Germinal center (tissue), 1 donor: ENCODE results near the gene UBE2R2.
"Not testable (repeated sequence)": the region's sequence is repeated elsewhere in the genome, so short reads cannot be mapped to it uniquely, and the experiment has no call there.

Experiments used
- DNase-seq: peaks from one replicate; pipeline ENCODE4 v3.0.0; 2012; ENCODE audit warnings: mixed read lengths, low spot score

The UBE2R2 gene, protein sequence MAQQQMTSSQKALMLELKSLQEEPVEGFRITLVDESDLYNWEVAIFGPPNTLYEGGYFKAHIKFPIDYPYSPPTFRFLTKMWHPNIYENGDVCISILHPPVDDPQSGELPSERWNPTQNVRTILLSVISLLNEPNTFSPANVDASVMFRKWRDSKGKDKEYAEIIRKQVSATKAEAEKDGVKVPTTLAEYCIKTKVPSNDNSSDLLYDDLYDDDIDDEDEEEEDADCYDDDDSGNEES

DNA sequence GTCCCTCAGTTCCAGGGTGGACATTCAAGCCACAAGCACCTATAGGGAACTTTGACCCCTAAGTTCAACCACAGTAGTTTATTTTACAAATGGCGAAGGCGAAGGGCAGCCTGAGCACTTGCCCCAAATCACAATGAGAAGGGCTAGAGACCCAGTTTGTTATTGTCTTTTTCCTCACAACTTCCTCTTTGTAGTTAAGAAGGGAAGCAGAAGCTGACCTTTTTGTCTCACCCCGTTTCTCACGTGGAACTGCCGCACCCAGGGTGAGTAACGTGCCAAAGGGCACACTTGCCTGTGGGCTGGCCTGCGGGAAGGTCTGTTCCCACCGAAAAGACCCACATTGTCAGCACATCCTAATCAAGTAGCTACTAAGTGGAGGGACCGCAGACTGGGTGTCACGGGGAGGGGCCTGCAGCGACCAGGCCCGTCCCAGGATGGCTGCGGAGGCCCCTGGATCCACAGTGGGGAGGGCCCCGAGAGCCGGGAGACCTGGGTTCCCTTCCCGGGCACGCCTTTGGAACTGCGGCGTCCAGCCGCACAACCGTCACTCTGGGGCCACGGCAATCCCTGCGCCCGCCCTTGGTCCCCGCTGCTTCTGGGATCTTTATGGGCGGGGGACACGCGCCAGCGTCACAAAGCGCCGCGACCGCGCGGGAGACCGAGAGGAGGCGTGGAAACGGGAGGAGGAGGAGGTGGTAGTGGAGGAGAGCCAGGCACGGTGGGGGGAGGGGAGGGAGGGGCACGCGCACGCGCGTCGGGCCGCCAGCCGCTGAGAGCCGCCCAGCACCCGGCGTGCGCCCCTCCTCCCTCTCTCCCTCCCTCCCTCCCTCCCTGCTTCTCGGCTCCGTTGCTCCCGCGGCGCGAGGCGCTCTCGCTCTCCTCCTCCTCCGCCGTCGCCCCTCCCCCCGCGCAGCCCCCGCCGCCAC lies at the start of gene UBE2R2:
Gene UBE2R2 (plus strand): TSS at position 834 of the 926 bp plus-strand sequence. CDS start 598 bp downstream, outside the sequence.
- peak; percentile 98 for DNase-seq

DNA sequence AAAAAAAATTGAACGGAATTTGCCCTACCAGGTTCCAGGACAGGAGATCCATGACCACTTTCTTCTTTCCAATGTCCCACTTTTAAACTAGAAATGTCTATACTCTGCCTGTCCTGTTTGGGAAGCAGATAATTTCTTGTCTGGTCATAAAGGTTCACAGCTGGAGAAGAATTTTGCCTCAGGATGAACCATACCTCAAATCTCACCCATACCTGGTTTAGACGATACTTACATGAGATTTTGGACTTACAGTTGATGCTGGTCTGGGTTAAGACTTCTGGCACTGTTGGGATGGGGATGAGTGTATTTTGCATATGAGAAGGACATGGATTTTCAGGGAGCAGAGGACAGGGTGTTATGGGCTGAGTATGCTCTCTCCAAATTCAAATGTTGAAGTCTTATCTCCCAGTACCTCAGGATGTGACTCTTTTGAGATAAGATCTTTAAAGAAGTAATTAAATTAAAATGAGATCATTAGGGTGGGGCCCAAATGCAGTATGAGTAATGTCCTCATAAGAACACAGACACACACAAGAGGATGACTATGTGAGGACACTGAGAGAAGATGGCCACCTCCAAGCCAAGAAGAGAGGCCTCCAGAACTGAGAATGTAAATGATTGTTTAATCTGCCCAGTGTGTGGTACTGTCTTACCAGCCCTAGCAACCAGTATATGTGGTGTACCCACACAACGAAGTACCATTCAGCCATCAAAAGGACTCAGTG lies 46.6 kb upstream of the UBE2R2 start:
- DNase-seq: not testable (repeated sequence)

DNA sequence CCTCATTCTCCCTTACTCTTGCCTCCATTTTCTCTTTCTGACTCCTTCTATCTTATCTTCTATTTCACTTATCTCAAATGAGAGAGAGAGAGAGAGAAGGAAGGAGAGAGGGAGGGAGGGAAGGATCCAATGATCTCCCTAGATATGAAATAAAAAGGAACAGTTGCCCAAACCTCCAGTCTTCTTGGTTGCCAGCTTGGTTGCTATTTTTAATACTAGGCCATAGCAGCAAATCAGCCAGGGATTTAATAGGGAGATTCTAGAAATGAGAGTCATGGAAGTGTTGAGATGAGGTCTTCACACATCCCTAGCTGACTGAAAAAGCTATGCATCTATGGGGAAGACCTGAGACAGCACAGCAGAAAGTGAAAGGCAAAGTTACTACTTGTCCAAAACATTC lies 43.8 kb upstream of the UBE2R2 start:
- not testable (repeated sequence) for DNase-seq

DNA sequence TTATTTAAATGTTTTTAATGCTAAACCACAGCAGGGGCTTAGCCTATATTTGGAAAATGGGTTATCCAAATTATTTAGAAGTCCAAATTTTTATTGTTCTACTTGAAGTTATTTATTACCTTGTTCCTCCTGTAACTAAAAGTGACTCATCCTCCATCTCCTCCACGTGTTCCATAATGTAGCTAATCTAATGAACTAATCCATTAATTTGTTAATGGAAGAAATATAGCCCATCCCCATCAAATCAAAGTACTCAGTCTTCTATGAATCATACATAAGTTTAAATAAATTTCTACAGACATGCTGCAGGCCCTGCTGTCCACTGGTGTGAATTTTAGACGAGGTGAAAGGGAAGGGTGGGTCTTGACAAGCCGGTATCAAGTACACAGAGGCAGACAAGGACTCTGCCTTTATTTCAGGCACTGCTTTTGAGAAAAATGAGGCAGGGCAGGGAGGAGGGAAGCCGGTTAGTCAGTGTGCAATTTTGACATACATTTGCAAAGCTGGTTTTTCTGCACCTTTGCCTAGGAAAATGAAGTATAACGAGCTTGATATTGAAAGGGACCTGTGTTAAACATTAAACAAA lies 42.8 kb upstream of the UBE2R2 start:
- DNase-seq: not testable (repeated sequence)

DNA sequence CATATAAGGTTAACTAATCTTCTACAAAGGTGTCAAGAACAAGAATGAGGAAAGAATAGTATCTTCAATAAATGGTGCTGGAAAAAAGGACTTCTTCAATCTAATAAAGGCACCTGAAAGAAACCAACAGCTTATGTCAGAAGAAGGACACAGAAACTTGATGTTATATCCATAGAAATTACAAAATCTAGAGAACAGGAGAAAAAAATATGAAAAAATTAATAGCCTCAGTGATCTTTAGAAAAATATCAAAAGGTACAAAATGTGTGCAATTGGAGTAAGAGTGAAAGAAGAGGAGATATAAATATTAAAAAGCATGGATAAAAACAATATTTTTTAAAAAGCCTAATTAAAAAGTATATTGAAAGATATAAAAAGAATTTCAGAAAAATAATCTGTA lies 40.4 kb upstream of the UBE2R2 start:
- DNase-seq: no peak

DNA sequence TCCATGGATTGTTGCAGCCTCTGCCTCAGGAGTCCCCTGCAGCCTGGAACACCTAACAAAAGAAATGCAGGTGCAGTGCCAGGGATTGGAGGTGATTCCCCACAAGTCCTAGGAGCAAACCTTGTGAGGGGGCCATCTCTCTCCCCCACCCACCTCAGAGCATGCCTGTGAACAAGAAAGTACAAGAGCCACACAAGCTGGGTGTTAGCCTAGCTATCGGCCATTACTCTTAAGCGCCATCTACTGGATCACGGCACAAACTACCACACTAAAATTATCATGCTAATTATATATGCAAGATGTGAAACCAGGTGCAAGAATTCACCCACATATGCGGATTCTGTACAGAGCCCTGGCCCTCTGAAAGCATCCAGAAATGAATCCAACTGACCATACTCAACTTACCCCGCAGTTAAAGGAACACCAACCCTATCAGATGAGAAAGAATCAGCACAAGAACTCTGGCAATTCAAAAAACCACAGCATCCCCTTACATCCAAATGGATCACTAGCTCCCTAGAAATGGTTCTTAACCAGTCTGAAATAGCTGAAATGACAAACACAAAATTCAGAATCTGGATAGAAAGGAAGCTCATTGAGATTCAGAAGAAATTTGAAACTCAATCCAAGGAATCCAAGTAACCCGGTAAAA lies 38.1 kb upstream of the UBE2R2 start:
- DNase-seq: peak; percentile 78

DNA sequence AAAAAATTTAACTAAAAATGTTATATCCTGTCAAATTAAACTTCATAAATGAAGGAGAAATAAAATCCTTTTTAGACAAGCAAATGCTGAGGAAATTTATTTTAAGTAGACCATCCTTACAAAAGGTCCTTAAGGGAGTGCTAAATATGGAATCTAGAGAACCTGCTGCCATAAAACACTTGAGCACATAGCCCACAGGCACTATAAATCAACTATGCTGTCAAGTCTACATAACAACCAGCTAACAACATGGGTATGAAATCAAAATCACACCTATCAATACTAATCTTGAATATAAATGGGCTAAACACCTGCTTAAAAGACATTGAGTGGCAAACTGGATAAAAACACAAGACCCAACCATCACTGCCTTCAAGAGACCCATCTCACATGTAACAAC lies 36.7 kb upstream of the UBE2R2 start:
- DNase-seq: no peak

DNA sequence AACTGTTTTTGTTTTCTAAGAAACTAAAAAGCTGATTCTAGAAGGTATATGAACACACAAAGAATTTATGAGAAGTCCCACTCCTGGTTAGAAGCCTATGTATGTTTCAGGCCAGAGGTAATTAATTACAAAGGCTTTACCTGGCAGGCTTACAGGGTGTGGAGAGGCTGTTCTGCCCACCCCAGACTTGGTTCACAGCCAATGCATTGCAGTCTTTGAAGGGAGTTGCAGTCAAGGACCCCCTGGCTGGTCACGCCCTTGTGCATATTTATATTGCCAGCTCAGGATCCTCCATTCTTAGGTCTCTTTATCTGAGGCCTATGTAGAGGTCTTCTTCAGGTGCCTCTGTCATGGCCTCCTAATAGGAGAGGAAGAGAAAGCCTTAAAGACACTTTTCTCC lies 35.2 kb upstream of the UBE2R2 start:
- no peak for DNase-seq

DNA sequence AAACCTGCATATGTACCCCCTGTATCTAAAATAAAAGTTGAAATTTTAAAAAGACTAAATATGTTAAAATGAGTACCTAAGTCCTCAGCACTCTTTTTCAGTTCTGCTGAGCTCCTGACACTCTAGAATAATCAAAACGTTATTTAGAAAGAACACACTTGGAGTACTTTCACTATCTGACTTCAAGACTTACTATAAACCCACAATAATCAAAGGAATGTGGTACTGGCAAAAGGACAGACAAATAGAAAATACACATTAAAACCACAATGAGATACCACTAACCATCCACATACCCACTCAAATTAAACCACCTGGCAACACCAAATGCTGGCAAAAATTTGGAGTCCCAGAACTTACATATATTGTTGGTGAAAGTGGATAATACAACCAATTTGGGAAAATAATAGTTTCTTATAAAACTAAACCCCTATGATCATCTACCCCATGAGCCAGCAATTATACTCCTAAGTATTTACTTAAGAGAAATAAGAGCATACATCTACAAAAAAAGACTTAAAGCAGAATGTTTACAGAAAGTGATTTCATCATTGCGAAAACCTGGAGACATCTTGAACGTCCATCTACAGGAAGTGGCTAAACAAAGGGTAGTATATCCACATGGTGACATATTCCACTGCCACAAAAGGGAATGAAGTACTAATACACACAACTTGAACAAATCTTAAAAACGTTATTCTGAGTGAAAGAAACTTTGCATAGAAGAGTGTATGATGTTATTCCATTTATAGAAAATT lies 34.4 kb upstream of the UBE2R2 start:
- DNase-seq: no peak

DNA sequence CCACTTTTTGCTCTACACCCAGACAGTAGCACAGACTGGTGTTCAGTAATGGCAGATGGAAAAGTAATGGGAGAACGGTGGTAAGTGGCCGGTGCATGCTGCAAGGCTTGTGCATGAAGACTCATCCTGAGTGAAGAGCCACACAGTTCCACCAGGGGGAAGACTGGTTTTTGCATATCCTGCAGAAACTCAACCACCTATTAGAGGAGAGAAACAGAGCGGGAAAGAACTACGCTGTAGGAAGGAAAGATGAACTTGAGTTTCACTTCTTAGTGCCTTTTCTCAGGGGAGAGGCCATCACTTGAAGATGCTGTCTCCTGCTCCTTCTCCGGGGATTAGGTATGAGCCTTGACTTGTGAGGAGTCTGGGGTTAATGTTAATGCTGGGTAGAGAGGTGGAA lies 31.0 kb upstream of the UBE2R2 start:
- DNase-seq: peak; percentile 6

DNA sequence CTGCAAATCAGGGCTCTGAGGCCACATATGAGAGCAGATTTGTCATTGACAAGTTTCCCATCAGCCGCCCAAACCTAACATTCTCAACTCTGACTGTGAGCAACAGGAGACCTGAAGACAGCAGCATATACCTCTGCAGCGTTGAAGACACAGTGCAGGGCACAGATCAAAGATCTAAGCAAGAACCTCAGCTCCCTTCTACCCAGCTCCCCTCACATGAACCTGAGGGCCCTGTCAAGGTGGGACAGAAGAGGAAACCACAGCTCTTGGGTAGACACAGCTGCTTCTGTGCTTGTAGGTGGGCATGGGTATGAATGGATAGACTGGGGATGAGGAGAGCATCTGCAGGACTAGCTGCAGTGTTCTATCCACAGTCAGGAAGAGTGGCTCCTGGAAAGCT lies 30.3 kb upstream of the UBE2R2 start:
- no peak for DNase-seq

DNA sequence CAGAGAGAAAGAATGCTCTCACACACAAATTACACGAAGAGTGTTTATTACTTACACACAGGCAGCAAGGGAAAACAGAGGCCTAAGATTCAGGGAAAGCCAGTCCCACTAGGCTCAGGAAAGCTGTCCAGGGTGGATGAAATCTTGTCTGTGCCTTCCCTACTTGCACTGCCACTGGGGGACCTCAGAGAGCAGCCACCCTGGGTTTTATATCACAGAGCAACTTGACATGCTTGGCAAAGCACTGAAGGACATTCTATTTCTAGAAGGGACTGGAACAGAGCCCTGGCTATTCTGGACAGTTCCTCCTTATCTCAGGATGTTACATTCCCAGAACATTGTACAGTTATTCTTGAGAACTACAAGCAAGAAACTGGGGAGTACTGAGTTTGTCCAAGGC lies 29.1 kb upstream of the UBE2R2 start:
- DNase-seq: no peak

DNA sequence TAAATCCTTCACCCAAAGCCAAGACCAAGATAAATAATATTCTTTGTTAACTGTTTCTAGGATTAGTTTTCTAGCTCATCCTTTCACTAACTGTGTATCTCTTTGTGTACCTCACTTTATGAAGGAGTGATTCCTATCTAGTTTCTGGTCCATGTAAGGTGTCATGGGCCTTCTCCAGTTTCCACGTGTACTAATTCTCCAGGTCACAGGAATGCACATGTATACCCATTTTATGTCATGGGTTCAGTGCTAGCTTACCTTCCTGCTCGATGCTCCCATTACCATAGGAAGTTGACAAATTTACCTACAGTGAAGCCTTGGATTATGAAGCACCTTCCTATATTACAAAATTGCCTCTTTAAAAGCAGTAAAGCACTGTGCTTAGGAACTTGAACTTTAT lies 27.5 kb upstream of the UBE2R2 start:
- DNase-seq: not testable (repeated sequence)

DNA sequence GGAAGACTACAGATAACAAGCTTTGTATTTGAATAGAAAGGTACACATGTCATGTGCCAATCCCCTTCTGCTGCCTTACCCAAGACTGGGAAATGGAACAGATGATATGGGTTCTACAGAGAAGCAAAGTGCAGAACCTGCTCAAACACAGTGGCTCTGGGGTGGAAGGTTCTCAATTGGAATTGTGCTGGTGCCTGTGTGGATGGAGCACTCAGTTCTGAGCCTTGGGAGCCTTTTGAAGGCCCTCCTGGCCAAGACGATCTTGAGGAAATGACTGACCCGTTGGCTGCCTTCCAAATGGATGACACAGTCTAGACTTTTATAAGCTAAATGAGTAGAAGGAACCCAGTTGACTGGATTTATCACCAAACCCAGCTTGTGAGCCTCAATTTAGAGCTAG lies 25.8 kb upstream of the UBE2R2 start:
- no peak for DNase-seq

DNA sequence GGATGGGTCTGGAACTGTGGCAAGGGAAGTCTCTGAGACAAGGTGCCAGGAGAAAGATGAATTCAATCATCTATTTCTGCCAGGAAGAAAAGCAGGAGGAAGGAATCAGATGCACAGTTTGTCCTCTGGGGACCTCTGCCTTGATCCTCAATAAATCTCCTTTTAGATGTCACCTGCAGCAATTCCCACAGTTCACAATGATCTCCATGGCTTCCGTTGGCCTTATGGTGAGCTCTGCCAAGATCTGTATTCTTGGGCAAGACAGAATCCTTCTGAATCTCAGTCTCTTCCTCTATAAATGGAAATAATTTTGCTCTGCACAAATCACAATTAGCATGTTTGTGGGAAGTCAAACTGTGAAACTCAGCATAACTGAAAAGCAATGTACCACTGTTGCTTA lies 23.5 kb upstream of the UBE2R2 start:
- DNase-seq: not testable (repeated sequence)

DNA sequence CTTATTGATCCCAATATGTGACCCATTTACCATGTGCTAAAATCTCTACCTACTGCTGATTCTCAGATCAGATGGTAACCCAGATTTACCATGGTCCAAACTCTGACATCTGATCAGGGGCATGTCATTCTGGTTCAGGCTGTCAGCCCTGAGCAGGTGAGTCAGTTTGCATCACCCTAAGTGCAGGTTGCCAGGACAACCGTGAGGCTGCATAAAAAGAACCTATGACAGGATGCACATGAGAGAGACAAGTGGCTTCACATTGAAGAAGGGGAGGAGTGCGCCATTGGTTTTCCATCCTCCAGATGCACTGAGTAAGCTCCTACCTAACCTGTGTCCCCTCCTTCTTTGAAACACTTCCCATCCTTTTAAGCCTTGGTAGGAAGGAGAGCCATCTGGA lies 22.4 kb upstream of the UBE2R2 start:
- DNase-seq: no peak

DNA sequence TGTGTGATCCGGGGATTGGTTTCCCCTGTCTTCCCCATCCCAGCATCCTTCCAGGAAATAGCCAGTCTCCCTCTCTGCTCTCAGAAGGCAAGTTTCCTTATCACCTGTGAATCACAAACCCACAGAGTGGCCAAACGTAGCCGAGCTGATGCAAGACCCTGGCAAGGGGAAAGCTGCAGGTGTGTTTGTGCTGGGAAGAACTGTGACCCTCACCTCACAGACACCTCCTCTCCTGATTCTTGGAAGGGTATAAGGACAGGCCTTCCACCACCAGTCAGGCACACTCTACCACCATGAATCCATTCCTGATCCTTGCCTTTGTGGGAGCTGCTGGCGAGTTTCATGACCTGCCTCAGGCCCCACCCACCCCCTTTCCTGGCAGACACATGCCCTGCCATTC lies 21.7 kb upstream of the UBE2R2 start, which contains the start of gene PRSS3:
Gene PRSS3 (plus strand): TSS at position 281 of the 400 bp plus-strand sequence. CDS start 13 bp downstream, at position 294.
- DNase-seq: no peak

DNA sequence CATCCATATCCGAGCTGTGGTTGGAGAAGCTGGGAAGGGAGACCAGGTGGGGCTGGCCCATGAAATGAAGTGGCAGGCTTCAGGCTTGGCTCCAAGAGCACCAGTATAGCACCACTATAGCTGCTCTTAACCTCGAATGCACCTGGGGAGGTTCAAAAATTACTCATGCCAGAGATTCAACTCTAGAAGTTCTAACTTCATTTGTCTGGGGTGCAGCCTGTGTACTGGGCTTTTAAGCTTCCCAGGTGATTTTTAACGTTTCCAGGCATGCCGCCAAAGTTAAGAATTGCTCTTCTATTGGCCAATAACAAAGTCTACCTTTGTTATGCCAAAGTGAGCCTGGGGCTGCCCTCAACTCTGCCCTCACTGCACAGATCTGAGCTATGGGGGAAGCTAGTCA lies 21.1 kb upstream of the UBE2R2 start:
- DNase-seq: no peak

DNA sequence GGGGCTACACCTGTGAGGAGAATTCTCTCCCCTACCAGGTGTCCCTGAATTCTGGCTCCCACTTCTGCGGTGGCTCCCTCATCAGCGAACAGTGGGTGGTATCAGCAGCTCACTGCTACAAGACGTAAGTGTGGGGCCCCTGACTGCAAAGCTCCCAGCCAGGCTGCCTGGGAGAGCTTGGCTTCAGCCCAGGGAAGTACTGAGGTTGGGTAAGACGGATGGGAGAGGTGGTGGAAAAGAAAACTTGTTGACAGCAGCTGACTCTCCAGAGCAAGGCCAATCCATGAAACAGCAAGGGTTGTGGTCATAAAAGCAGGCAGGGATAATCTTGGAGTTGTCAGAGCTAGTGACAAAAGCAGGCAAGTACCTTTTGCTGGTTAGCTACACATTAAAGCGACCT lies 20.3 kb upstream of the UBE2R2 start:
- not testable (repeated sequence) for DNase-seq

DNA sequence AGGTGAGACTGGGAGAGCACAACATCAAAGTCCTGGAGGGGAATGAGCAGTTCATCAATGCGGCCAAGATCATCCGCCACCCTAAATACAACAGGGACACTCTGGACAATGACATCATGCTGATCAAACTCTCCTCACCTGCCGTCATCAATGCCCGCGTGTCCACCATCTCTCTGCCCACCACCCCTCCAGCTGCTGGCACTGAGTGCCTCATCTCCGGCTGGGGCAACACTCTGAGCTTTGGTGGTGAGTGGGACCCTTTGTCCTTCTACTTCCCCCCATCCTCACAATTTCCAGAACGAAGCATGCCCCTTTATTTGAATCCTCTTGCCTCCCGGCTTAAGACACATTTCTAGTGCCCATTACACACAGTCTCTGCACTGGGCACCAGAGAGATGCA lies 19.1 kb upstream of the UBE2R2 start:
- DNase-seq: no peak

DNA sequence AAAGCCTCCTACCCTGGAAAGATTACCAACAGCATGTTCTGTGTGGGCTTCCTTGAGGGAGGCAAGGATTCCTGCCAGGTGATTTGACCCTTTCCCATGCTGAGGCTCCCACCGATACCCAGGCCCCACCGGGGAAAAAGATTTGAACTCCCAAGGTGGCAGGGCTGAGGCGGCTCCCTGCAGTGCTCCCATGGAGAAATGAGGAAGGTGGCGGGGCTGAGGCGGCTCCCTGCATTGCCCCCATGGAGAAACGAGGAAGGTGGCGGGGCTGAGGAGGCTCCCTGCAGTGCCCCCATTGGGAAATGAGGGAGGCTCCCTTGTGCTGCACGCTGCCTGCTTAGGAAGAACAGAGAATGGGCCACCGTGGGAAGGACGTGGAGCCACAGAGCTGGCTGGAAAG lies 18.4 kb upstream of the UBE2R2 start:
- DNase-seq: no peak
